ENCODE results near the gene CD74. TPM values are rescaled to one million over a fixed set of nuclear protein-coding genes. Genes with fewer than 3 reads are reported as not detected.

The CD74 gene
- total and polyA plus RNA-seq, 2 donors, result 161 to 554 TPM

GRCh38 chr5:150358261-150359095 is 54.2 kb downstream of the CD74 start:
- DNase-seq (ENCODE audit: extremely low spot score), result no peak
- H3K36me3 ChIP-seq (ENCODE audit: insufficient read depth), result no peaks in the 10 kb centered on the region
- no peaks in the 10 kb centered on the region for H3K4me1 ChIP-seq (ENCODE audit: insufficient read depth)
- 49% methylated on average over 23 of the region's 23 CpGs for WGBS
- peak overlapping the region; percentile 91 for H3K4me3 ChIP-seq (ENCODE audit: low read depth, low read length)
- H3K27ac ChIP-seq (ENCODE audit: low read depth), result no peak overlapping the region

- no peak within 1 kb of the TSS for H3K27ac ChIP-seq (ENCODE audit: low read depth)
- H3K4me3 ChIP-seq (ENCODE audit: low read depth, low read length), result peak within 1 kb of the TSS; percentile 91
- H3K4me1 ChIP-seq (ENCODE audit: insufficient read depth), result no peaks in the 10 kb centered on the region
- WGBS, result under 1% methylated on average over 90 of the region's 90 CpGs
- peak; percentile 92 for DNase-seq (ENCODE audit: extremely low spot score)
- H3K36me3 ChIP-seq (ENCODE audit: insufficient read depth), result no peaks in the 10 kb centered on the region
Measured at GRCh38 chr5:150357326-150358260, 55.1 kb downstream of the CD74 start, which contains the start of gene TCOF1. TSS of gene TCOF1 (plus strand) at chr5:150357697. CDS start at chr5:150357747, 50 bp downstream.

GRCh38 chr5:150356575-150357294 is 56.0 kb downstream of the CD74 start:
- 63% methylated on average over 10 of the region's 10 CpGs for WGBS
- peak overlapping the region; percentile 23 for H3K4me3 ChIP-seq (ENCODE audit: low read depth, low read length)
- no peaks in the 10 kb centered on the region for H3K36me3 ChIP-seq (ENCODE audit: insufficient read depth)
- no peak for DNase-seq (ENCODE audit: extremely low spot score)
- no peak overlapping the region for H3K27ac ChIP-seq (ENCODE audit: low read depth)
- H3K4me1 ChIP-seq (ENCODE audit: insufficient read depth), result no peaks in the 10 kb centered on the region

- no peak overlapping the region for H3K4me3 ChIP-seq (ENCODE audit: low read depth, low read length)
- H3K4me1 ChIP-seq (ENCODE audit: insufficient read depth), result no peaks in the 10 kb centered on the region
- WGBS, result 95% methylated on average over 2 of the region's 2 CpGs
- DNase-seq (ENCODE audit: extremely low spot score), result no peak
- H3K27ac ChIP-seq (ENCODE audit: low read depth), result no peak overlapping the region
- H3K36me3 ChIP-seq (ENCODE audit: insufficient read depth), result no peaks in the 10 kb centered on the region
Measured at GRCh38 chr5:150355791-150356190, 56.9 kb downstream of the CD74 start.

- H3K36me3 ChIP-seq (ENCODE audit: insufficient read depth), result no peaks in the 10 kb centered on the region
- H3K4me1 ChIP-seq (ENCODE audit: insufficient read depth), result no peaks in the 10 kb centered on the region
- DNase-seq (ENCODE audit: extremely low spot score), result no peak
- WGBS, result 71% methylated on average over 3 of the region's 3 CpGs
- no peak overlapping the region for H3K27ac ChIP-seq (ENCODE audit: low read depth)
- H3K4me3 ChIP-seq (ENCODE audit: low read depth, low read length), result no peak overlapping the region
Measured at GRCh38 chr5:150353032-150353675, 59.6 kb downstream of the CD74 start.

- H3K4me3 ChIP-seq (ENCODE audit: low read depth, low read length), result no peak overlapping the region
- no peaks in the 10 kb centered on the region for H3K36me3 ChIP-seq (ENCODE audit: insufficient read depth)
- no peak for DNase-seq (ENCODE audit: extremely low spot score)
- no peaks in the 10 kb centered on the region for H3K4me1 ChIP-seq (ENCODE audit: insufficient read depth)
- no peak overlapping the region for H3K27ac ChIP-seq (ENCODE audit: low read depth)
- WGBS, result 84% methylated on average over 6 of the region's 6 CpGs
Measured at GRCh38 chr5:150352244-150353031, 60.3 kb downstream of the CD74 start.

Other genes with a start within 250 kb of the CD74 start
- 0.21 TPM for gene CDX1, start 246.1 kb downstream of the CD74 start, total RNA-seq
- gene CDX1, start 246.1 kb downstream of the CD74 start, polyA plus RNA-seq, result not detected
- gene SLC6A7, start 222.8 kb downstream of the CD74 start, total RNA-seq, result not detected
- gene SLC6A7, start 222.8 kb downstream of the CD74 start, polyA plus RNA-seq, result 0.01 TPM
- gene CAMK2A, start 123.1 kb downstream of the CD74 start, total RNA-seq, result 1.8 TPM
- gene CAMK2A, start 123.1 kb downstream of the CD74 start, polyA plus RNA-seq, result 2.6 TPM
- gene ARSI, start 110.0 kb downstream of the CD74 start, total RNA-seq, result 16.8 TPM
- 4.8 TPM for gene ARSI, start 110.0 kb downstream of the CD74 start, polyA plus RNA-seq
- 11.9 TPM for gene TCOF1, start 55.2 kb downstream of the CD74 start, total RNA-seq
- 22.8 TPM for gene TCOF1, start 55.2 kb downstream of the CD74 start, polyA plus RNA-seq
- 2,233 TPM for gene RPS14, start 36.8 kb upstream of the CD74 start, total RNA-seq
- gene RPS14, start 36.8 kb upstream of the CD74 start, polyA plus RNA-seq, result 4,014 TPM
- 27.1 TPM for gene NDST1, start 95.2 kb upstream of the CD74 start, total RNA-seq
- gene NDST1, start 95.2 kb upstream of the CD74 start, polyA plus RNA-seq, result 37.5 TPM
- 6.8 TPM for gene SYNPO, start 227.8 kb upstream of the CD74 start, total RNA-seq
- 47.2 TPM for gene SYNPO, start 227.8 kb upstream of the CD74 start, polyA plus RNA-seq
- gene MYOZ3, start 248.3 kb upstream of the CD74 start, total RNA-seq, result 3.2 TPM
- 1.5 TPM for gene MYOZ3, start 248.3 kb upstream of the CD74 start, polyA plus RNA-seq

All from urinary bladder (tissue), 4 donors.